Measurements from ENCODE around the gene DNAAF9. TPM values are rescaled to one million over a fixed set of nuclear protein-coding genes. Genes with fewer than 3 reads are reported as not detected.

The DNAAF9 gene
- total RNA-seq = 6.8 and 7.2 TPM in 2 replicates

GRCh38 chr20:3407040-3407770 is at the start of gene DNAAF9:
DNAAF9 (minus strand) TSS chr20:3407669; CDS start chr20:3407557, 112 bp downstream.

Other genes starting within 250 kb of the DNAAF9 start
- gene FASTKD5, start 247.8 kb downstream of the DNAAF9 start, total RNA-seq = 11.3 and 13.3 TPM in 2 replicates
- 1.9 and 2.6 TPM in 2 replicates for gene UBOX5, start 247.8 kb downstream of the DNAAF9 start, total RNA-seq
- gene LZTS3, start 234.1 kb downstream of the DNAAF9 start, total RNA-seq = 8.5 and 14.9 TPM in 2 replicates
- 32.8 and 41.4 TPM in 2 replicates for gene DDRGK1, start 203.0 kb downstream of the DNAAF9 start, total RNA-seq
- gene ITPA, start 198.2 kb downstream of the DNAAF9 start, total RNA-seq = 35.2 and 40.1 TPM in 2 replicates
- 3.0 and 3.1 TPM in 2 replicates for gene SLC4A11, start 168.5 kb downstream of the DNAAF9 start, total RNA-seq
- 40.5 and 60.5 TPM in 2 replicates for gene ATRN, start 63.3 kb upstream of the DNAAF9 start, total RNA-seq